GM18858 (cell line): ENCODE results near the gene COL4A2.

Experiments
- ATAC-seq: cut with Tn5 transposase; IDR thresholded peaks from one replicate; pipeline ENCODE4 v1.9.1; 2021; ENCODE audit not compliant: unreplicated experiment

Gene COL4A2

DNA sequence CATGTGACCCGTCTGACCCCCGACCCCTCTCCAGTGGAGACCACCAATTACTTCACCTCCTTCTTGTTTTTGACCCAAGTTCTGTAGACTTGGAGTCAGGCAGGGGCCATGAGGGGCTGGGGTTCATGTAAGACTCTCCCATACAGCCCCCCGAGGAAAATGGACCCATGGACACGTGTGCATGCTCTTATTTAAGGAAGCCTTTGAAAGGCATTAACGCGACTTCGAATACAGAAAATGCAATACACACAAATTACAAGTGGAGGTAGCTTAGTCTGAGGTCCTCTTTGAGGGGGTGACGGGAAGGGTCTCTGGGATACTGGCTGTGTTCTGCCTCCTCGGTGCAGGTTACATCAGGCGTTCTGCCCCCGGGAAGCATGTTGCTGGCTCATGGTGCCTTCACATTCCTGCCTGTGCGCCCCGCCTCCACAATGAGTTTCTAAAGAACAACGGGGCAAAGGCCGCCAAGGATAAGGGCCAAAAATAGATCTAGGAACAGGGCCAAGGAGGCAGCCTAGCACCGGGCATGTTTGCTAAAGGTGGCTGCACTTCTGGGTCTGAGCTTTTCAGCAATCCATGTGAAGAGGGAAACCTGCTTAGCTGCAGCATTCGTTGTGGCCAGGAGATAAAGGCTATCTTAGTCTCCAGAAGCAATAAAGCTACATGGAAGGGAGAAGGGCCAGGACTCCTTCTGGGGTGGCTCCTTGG lies 199.9 kb downstream of the COL4A2 start:
- ATAC-seq: no peak

GRCh38 chr13:110507678-110508381 lies 200.7 kb downstream of the COL4A2 start:
- ATAC-seq: no peak

- no peak for ATAC-seq
Observed at GRCh38 chr13:110509478-110509926, 202.4 kb downstream of the COL4A2 start.

- peak; percentile 65 for ATAC-seq
Observed at GRCh38 chr13:110509971-110510786, 203.1 kb downstream of the COL4A2 start.

DNA sequence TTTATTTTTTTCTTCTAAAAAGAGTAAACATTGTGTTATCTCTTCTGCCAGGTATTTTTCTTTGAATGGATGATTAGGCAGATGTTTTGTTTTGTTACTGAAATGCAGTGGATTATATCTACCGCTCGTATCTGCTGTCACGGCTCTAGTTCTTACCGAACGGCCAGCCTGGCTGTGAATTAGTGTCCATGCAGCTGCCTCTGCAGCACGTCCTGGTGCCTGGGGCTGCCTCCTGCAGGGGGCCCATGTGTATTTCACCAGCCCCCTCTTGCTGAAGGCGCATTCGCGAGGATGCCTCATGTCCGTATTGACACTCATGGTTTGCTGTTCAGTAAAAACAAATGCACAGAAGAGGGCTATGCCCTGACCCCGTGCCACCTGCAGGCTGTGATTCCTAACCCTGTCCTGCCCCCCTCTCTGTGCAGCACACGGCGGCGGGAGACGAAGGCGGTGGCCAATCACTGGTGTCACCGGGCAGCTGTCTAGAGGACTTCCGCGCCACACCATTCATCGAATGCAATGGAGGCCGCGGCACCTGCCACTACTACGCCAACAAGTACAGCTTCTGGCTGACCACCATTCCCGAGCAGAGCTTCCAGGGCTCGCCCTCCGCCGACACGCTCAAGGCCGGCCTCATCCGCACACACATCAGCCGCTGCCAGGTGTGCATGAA lies 204.6 kb downstream of the COL4A2 start:
- ATAC-seq: no peak

- no peak for ATAC-seq
Observed at GRCh38 chr13:110512198-110512740, 205.2 kb downstream of the COL4A2 start.

GRCh38 chr13:110516500-110516899 lies 209.4 kb downstream of the COL4A2 start:
- ATAC-seq: no peak

DNA sequence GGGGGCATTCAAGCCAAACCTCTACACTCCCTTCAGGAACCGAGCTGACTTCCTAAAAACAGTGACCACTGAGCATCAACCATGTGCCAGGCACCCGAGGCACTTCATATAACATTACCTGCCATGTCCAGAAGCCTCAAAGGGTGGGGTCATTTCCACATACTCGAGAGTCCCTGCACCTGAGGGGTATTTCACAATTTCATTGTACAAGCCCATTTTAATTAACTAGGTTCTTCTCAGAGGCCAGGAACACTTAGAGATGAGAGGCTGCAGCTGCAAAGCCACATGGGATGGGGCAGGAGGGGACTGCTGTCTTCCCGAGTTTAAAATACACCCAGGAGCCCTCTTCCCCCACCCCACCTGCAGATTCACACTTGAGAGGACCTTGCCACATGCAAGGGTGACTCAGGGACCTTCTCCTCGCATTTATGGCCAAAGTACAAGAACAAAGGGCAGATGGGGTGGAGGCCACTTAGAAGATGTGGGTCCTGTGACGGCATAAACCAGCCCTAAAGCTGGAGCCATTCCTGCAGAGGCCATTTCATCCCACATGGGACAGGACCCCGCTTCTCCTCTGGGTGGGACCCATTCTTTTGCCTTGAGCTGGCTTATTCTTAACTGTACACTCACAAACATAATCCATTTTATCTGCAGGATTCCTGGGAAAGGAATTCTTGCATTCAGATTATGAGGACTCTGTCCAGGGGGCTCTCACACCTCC lies 210.6 kb downstream of the COL4A2 start:
- ATAC-seq: no peak

GRCh38 chr13:110518226-110518525 lies 211.1 kb downstream of the COL4A2 start:
- ATAC-seq: no peak

GRCh38 chr13:110518571-110518970 lies 211.5 kb downstream of the COL4A2 start:
- no peak for ATAC-seq

DNA sequence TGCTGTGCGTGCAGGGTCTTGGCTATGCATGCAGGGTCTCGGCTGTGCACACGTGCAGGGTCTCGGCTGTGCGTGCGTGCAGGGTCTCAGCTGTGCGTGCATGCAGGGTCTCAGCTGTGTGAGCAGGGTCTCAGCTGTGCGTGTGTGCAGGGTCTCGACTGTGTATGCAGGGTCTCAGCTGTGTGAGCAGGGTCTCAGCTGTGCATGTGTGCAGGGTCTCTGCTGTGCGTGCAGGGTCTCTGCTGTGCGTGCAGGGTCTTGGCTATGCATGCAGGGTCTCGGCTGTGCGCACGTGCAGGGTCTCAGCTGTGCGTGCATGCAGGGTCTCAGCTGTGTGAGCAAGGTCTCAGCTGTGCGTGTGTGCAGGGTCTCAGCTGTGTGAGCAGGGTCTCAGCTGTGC lies 212.0 kb downstream of the COL4A2 start:
- no peak for ATAC-seq

- ATAC-seq: no peak
Observed at GRCh38 chr13:110519506-110519905, 212.4 kb downstream of the COL4A2 start.

DNA sequence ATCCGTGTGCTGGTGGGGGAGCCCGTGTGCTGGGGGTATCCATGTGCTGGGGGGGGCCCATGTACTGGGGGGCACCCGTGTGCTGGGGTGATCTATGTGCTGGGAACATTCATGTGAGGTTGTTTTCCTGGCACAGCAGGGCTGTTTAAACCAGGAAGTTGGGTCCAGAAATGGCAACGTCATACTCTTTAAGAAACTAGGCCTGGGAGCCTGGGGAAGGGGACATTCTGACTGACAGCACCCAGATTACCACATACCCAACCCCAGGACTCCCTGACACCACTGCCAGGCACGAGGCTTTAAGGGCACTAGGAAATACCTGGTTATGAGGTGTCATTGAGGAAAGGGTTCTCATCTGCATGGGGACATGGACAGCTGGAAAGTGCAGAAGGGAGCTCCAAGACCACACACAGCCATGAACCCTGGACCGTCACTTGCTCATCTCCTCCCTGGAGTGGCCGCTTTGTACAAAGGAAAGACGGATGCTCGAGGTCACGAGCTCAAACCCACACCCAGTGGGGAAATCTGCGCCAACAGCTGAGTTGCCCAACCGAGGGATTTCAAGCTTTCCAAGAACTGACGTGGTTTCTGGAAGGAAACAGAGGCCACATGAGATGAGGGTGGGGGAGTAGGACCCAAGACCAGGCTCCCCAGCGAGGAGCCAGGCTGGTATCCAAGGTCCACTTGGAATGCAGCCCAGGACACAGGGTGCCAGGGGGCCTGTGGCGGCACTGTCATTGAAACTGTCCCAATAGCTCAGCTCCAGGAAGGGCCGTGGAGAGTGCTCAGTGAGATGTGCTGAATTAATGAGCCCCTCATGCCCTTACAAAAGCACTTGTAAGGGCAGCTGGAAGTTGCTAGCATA lies 213.6 kb downstream of the COL4A2 start:
- ATAC-seq: no peak

GRCh38 chr13:110521296-110521680 lies 214.2 kb downstream of the COL4A2 start:
- no peak for ATAC-seq

- no peak for ATAC-seq
Observed at GRCh38 chr13:110521946-110522345, 214.9 kb downstream of the COL4A2 start.

DNA sequence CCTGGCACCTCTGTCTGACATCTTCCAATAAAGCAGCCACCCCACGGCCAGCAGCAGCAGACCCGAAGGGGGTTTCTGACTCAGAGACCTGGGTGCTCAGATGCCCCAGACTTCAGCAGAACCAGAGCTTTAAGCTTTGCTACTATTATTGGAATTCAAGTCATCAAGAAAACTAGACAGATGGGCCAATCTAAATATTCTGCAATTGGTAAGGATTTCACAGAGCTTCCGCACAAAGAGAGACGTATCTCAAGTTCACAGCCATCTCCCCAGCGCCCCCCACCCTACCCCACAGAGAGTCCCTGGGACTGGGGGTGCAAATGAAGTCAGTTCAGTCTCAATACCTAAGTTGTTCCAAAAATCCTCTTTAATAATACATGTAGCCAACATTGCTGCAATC lies 215.6 kb downstream of the COL4A2 start:
- ATAC-seq: no peak

- ATAC-seq: no peak
Observed at GRCh38 chr13:110523180-110523579, 216.1 kb downstream of the COL4A2 start.

- no peak for ATAC-seq
Observed at GRCh38 chr13:110523838-110524540, 216.9 kb downstream of the COL4A2 start.
